IPS DF 6.9 (cell line): Measurements from ENCODE around the gene CBR3.

Experiments
- DNase-seq: peaks from one replicate; pipeline ENCODE4 v3.0.0-alpha.2; 2013; ENCODE audit warnings: low read depth, low spot score
- H3K27ac ChIP-seq: one replicate; pipeline ENCODE4 v1.5.1; 2013; ENCODE audit warnings: low read length, control low read depth
- H3K27me3 ChIP-seq: 2 replicates; pipeline ENCODE4 v1.6.1; 2013; ENCODE audit warnings: mild to moderate bottlenecking, low read length; ENCODE audit not compliant: control insufficient read depth, insufficient read depth
- H3K36me3 ChIP-seq: 2 replicates; pipeline ENCODE4 v1.6.1; 2013; ENCODE audit warnings: low read length; ENCODE audit not compliant: control insufficient read depth, insufficient read depth
- H3K4me1 ChIP-seq: 2 replicates; pipeline ENCODE4 v1.6.1; 2013; ENCODE audit warnings: low read length; ENCODE audit not compliant: control insufficient read depth, insufficient read depth
- H3K4me3 ChIP-seq: 2 replicates; pipeline ENCODE4 v1.5.1; 2013; ENCODE audit warnings: mild to moderate bottlenecking, low read length
- H3K9me3 ChIP-seq: 2 replicates; pipeline ENCODE4 v1.6.1; 2013; ENCODE audit warnings: low read length, inconsistent platforms; ENCODE audit not compliant: control insufficient read depth, insufficient read depth
- WGBS: extraction: QIAGEN DNeasy Blood & Tissue Kit; methylation state at CpG from one replicate; pipeline ENCODE4 v1.1.7; 2013; ENCODE audit warnings: mixed read lengths, missing lambda C conversion rate; ENCODE audit not compliant: insufficient read length, insufficient coverage; 5-methylcytosine and 5-hydroxymethylcytosine counted together

CBR3 gene

DNA sequence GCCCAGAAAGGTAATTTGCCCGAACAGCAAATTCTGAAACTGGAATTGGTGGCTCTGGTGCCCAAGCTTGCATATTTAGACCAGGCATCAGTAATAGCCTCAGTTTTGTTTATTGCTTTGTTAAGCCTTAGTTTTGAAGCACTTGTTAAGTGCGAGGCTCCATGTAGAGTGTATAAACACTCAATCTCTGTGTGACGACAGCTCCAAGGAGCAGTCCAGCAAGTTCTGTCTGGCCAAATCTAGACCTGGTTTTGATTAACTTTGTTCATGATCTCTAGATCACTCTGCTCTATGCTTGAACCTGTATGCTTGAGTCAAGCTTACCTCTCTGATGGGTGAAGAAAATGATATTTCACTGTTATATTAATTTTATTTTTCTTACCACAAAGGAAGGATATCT is 59.1 kb downstream of the CBR3 start:
- no peaks in the 10 kb centered on the region for H3K36me3 ChIP-seq
- H3K27me3 ChIP-seq: no peaks in the 10 kb centered on the region
- no peak for DNase-seq
- H3K9me3 ChIP-seq: no peaks in the 10 kb centered on the region
- H3K27ac ChIP-seq: no peak overlapping the region
- no CpG with 5 or more reads among the region's 3 CpGs for WGBS
- H3K4me1 ChIP-seq: no peaks in the 10 kb centered on the region
- no peak overlapping the region for H3K4me3 ChIP-seq

- Histone ChIP-seq H3K27ac (no peak overlapping the region), H3K27me3 (no peaks in the 10 kb centered on the region), H3K36me3 (no peaks in the 10 kb centered on the region), H3K9me3 (no peaks in the 10 kb centered on the region), H3K4me3 (no peak overlapping the region), H3K4me1 (no peaks in the 10 kb centered on the region)
- no CpG with 5 or more reads among the region's 1 CpG for WGBS
- DNase-seq: no peak
These were observed 60.7 kb downstream of the CBR3 start for GRCh38 chr21:36195613-36196012.
